Heart left ventricle (tissue), 16 donors: ENCODE measurements around the gene HTR1B. TPM values are rescaled to one million over a fixed set of nuclear protein-coding genes. Genes with fewer than 3 reads are reported as not detected.

Source experiments
- ATAC-seq, 4 donors: fragments of 200-7000 bp; cut with Tn5 transposase; one replicate each; pipeline ENCODE4 v1.9.1; 2020 to 2022; ENCODE audit warnings: moderate library complexity in 4 of 4, mild to moderate bottlenecking in 3 of 4, moderate number of reproducible peaks in 1 of 4
- DNase-seq, 5 donors: peaks; one replicate each; pipeline ENCODE4 v3.0.0-alpha.2; 2020
- H3K27ac ChIP-seq, 12 donors: fragments of 200-600 bp; sonication (generic) in 4 of 12; one replicate each; pipeline versions ENCODE4 v1.5.0 to v1.8.0; 2016 to 2022; ENCODE audit warnings: mild to moderate bottlenecking in 2 of 12
- H3K27me3 ChIP-seq, 9 donors: fragments of 200-600 bp; sonication (generic) in 2 of 9; one replicate each; pipeline versions ENCODE4 v1.5.1 to v1.8.0; 2016 to 2022; ENCODE audit warnings: mild to moderate bottlenecking in 3 of 9
- H3K36me3 ChIP-seq, 9 donors: fragments of 200-600 bp; sonication (generic) in 2 of 9; one replicate each; pipeline versions ENCODE4 v1.5.0 to v1.8.0; 2018 to 2022; ENCODE audit warnings: mild to moderate bottlenecking in 2 of 9
- H3K4me1 ChIP-seq, 12 donors: fragments of 200-600 bp; sonication (generic) in 4 of 12; one replicate each; pipeline versions ENCODE4 v1.5.0 to v1.8.0; 2016 to 2022; ENCODE audit warnings: mild to moderate bottlenecking in 3 of 12
- H3K4me3 ChIP-seq, 12 donors: fragments of 200-600 bp; sonication (generic) in 4 of 12; one replicate each; pipeline versions ENCODE4 v1.5.0 to v1.8.0; 2017 to 2022; ENCODE audit warnings: mild to moderate bottlenecking in 9 of 12, moderate library complexity in 4 of 12
- H3K9me3 ChIP-seq, 12 donors: fragments of 200-600 bp; sonication (generic) in 4 of 12; one replicate each; pipeline versions ENCODE4 v1.5.0 to v1.8.0; 2016 to 2022; ENCODE audit warnings: mild to moderate bottlenecking in 1 of 12
- POLR2A ChIP-seq, 2 donors: fragments of 450-650 bp; IDR thresholded peaks; one replicate each; pipeline ENCODE4 v1.6.1; 2017; ENCODE audit warnings: antibody characterized with exemption in 2 of 2, mild to moderate bottlenecking in 2 of 2, moderate library complexity in 2 of 2
- WGBS, 4 donors: extraction: QIAGEN DNeasy Blood & Tissue Kit in 2 of 4; methylation state at CpG; one replicate each; pipeline versions ENCODE4 v1.1.5 to v1.1.7; 2013 to 2018; 5-methylcytosine and 5-hydroxymethylcytosine counted together
- intact Hi-C, 10 donors: fragments of 100-400 bp; cut with DNase I; formaldehyde crosslinking; loops; one replicate each; pipeline versions ENCODE4 v1.11.1 to v1.14.2; 2022
- polyA plus RNA-seq, 2 donors: library from polyadenylated mRNA; stranded (reverse); fragments of 200-250 nt; gene quantifications; one replicate each; pipeline ENCODE4 v1.2.3, GENCODE V29; 2013
- total RNA-seq, 9 donors: library from RNA; depleted of rRNA in 2 of 9; stranded (reverse); fragments of >200 nt in 2 of 9; fragmentation: NEBNext Ultra II Directional in 3 of 9; extraction: Animal tissue kit (Norgen Biotek cat#: 25700) in 3 of 9; gene quantifications; one replicate each; pipeline versions ENCODE4 v1.1.0 to v1.2.4, GENCODE V29; 2016 to 2023
- TF ChIP-seq, protein P1 (sequence below), 12 donors: fragments of 200-600 bp; sonication (generic) in 4 of 12; IDR thresholded peaks; one replicate each; pipeline versions ENCODE4 v1.5.0 to v1.8.0; 2018 to 2022; ENCODE audit warnings: antibody characterized with exemption in 12 of 12, mild to moderate bottlenecking in 5 of 12
- donor health status: ischemic (EF 13 %, LVEDD 7.1; RV severe dilation, severe dysfunction).
- donor health status: healthy with polysubstance abuse.
- donor health status: DM: no; HTN: yes; CAD: no.
- donor health status: DM: no; HTN: no; CAD: no.
- donor health status: ischemic (EF 25% LVEDD 6.9; RV normal size, moderate dysfunction).
- donor health status: ischemic (EF 25% LVEDD 5.7; RV mildly dilated, moderate dysfunction).
- donor health status: healthy.
- donor health status: DM: yes; HTN: yes; CAD: no.
- donor health status: ischemic (EF 35%, LVEDD 5.7; RV mildly dilated, moderate dysfunction).
- donor health status: nonischemic (EF 11% LVEDD 7.7; RV severe dilation, severe dysfunction).
- donor health status: DM: yes; HTN: yes; CAD: no.
- donor health status: PGD.
- donor health status: ischemic (EF 29% LVEDD 5.4; RV normal size, mild dysfunction).
- donor health status: nonischemic (EF 23%, LVEDD 6.1; RV moderate dilation, normal function).

The HTR1B gene
- total and polyA plus RNA-seq, 11 donors: 0.03 to 0.10 TPM; not detected in 9

DNA sequence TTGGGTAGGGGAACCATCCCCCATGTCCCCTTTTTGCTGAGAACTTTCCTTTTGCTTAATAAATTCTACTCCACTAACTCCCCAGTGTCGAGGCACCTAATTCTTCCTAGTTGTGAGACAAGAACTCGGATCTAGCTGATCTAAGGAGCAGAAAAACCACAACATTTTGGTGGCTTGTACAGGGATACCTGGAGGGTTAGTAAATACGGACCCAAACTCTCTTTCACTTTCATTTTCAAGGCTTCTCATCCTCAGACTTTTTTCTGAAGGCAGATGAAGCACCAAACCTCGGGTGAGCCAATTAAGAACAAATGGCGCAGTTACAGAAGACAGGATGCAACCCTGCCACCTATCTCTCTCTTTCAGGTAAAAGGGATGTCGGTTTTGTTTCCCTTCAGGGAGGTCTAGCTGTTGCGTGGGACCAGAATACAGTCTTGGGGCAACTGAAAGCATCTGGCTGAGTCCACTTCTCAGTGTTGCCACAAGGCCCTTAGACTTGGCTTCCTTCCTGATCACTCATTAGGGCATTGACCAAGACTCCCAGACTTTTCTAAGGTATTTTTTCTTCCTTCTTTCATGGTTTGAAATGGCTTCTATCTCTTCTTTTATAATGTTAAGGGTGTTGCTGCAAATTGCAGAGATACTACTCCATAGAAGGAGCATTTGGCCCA lies 11.1 kb upstream of the HTR1B start:
- H3K27me3 ChIP-seq: no peaks in the 10 kb centered on the region
- ATAC-seq (no peak), DNase-seq (no peak)
- WGBS, 4 donors: 78 to 85% (median 81%) methylated on average over 7 of the region's 7 CpGs
- H3K36me3 ChIP-seq: no peaks in the 10 kb centered on the region
- H3K9me3 ChIP-seq: peaks cover 0 to 6% (median 0%) of the 10 kb centered on the region in 12 donors
- TF ChIP-seq POLR2A (IDR thresholded peaks at IDR 0.05): no peak
- TF ChIP-seq, protein P1, sequence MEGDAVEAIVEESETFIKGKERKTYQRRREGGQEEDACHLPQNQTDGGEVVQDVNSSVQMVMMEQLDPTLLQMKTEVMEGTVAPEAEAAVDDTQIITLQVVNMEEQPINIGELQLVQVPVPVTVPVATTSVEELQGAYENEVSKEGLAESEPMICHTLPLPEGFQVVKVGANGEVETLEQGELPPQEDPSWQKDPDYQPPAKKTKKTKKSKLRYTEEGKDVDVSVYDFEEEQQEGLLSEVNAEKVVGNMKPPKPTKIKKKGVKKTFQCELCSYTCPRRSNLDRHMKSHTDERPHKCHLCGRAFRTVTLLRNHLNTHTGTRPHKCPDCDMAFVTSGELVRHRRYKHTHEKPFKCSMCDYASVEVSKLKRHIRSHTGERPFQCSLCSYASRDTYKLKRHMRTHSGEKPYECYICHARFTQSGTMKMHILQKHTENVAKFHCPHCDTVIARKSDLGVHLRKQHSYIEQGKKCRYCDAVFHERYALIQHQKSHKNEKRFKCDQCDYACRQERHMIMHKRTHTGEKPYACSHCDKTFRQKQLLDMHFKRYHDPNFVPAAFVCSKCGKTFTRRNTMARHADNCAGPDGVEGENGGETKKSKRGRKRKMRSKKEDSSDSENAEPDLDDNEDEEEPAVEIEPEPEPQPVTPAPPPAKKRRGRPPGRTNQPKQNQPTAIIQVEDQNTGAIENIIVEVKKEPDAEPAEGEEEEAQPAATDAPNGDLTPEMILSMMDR (IDR thresholded peaks at IDR 0.05): no peak
- H3K4me1 ChIP-seq: no peaks in the 10 kb centered on the region
- no peak overlapping the region for H3K4me3 ChIP-seq
- no peak overlapping the region for H3K27ac ChIP-seq
- intact Hi-C loops: no loop called here

GRCh38 chr6:77470983-77471382 lies 7.7 kb upstream of the HTR1B start:
- H3K4me1 ChIP-seq: peaks cover 0 to 10% (median 0%) of the 10 kb centered on the region in 12 donors
- H3K4me3 ChIP-seq: no peak overlapping the region
- DNase-seq (no peak), ATAC-seq (no peak)
- no peaks in the 10 kb centered on the region for H3K36me3 ChIP-seq
- WGBS, 4 donors: 68 to 77% (median 70%) methylated on average over 1 of the region's 1 CpG
- TF ChIP-seq, protein P1 (IDR thresholded peaks at IDR 0.05): no peak
- no peak for TF ChIP-seq POLR2A (IDR thresholded peaks at IDR 0.05)
- H3K9me3 ChIP-seq: peaks cover 0 to 6% (median 0%) of the 10 kb centered on the region in 12 donors
- intact Hi-C loops: no loop called here
- peaks cover 0 to 16% (median 6%) of the 10 kb centered on the region in 9 donors for H3K27me3 ChIP-seq
- H3K27ac ChIP-seq: no peak overlapping the region

- H3K27ac ChIP-seq: no peak overlapping the region
- intact Hi-C loops: no loop called here
- peaks cover 0 to 17% (median 2%) of the 10 kb centered on the region in 12 donors for H3K4me1 ChIP-seq
- peaks cover 7 to 37% (median 22%) of the 10 kb centered on the region in 9 donors for H3K27me3 ChIP-seq
- no peak for TF ChIP-seq POLR2A (IDR thresholded peaks at IDR 0.05)
- TF ChIP-seq, protein P1 (IDR thresholded peaks at IDR 0.05): no peak
- H3K4me3 ChIP-seq: no peak overlapping the region
- H3K9me3 ChIP-seq: no peaks in the 10 kb centered on the region
- no peak for ATAC-seq
- WGBS, 4 donors: 65 to 85% (median 80%) methylated on average over 6 of the region's 6 CpGs
- no peak for DNase-seq
- no peaks in the 10 kb centered on the region for H3K36me3 ChIP-seq
These were observed 5.6 kb upstream of the HTR1B start for GRCh38 chr6:77468939-77469338.

DNA sequence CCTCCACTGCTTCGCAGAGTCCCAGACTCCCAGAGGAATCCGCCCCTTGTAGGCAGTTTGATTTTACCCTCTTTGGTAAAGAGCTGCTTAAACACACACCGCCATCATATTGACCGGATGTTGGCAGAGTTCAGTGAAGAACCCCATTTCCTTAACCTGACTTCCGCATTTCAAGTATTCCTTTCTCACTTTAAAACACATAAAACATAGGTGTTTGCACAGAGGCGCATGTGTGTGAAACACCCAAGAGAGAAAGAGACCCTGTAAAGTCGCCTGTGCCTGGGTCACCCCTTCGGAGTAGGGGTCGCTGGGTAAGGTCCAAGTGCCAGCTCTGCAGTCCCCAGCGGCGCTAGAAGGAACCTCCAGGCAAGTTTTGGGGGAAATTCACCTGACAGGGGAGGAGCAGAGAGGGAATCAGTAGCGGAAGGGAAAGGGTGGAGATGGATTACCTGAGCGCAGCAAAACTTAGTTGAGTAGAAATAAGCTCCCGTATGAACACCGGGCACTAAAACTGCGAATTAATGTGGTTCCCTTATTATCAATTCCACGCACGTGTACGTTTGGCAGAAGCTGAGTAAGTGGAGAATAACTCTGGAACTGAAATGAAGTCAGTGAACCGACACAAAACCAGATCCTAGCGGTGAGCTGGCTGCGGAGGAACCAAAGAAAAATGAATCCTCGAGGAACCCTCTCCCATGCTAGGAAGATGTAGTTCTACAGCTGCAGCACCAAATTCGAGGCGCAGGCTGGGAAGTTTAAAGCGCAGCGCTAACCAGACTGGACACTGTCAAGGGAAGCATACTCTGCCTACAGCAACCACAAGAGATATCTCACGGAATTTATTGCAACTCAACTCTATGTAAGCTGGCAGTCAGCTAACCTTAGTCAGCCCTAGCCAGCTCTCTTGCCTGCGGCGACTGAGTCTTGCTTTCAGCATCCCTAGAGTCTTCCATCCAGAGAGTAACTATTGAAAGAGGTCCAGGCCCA lies 3.5 kb upstream of the HTR1B start:
- 12 to 15% (median 13%) methylated on average over 30 of the region's 30 CpGs for WGBS, 4 donors
- DNase-seq (no peak), ATAC-seq (peak in 3 of 4 donors; percentile 40 to 55 (median 42))
- intact Hi-C loops: no loop called here
- peak overlapping the region; percentile 6 to 63 (median 52) for H3K4me3 ChIP-seq
- H3K27ac ChIP-seq: no peak overlapping the region
- H3K4me1 ChIP-seq: peaks cover 0 to 30% (median 6%) of the 10 kb centered on the region in 12 donors
- H3K27me3 ChIP-seq: peaks cover 20 to 59% (median 42%) of the 10 kb centered on the region in 9 donors
- TF ChIP-seq POLR2A (IDR thresholded peaks at IDR 0.05): no peak
- TF ChIP-seq, protein P1 (IDR thresholded peaks at IDR 0.05): no peak
- H3K9me3 ChIP-seq: no peaks in the 10 kb centered on the region
- H3K36me3 ChIP-seq: no peaks in the 10 kb centered on the region
